IPS DF 4.7 (cell line): ENCODE results near the gene SMAD9.

Source experiments
- DNase-seq: peaks from one replicate; pipeline ENCODE4 v3.0.0-alpha.2; 2013; ENCODE audit warnings: low spot score; ENCODE audit errors: extremely low read depth

SMAD9 gene

GRCh38 chr13:36919833-36920615, at the start of gene SMAD9:
TSS of gene SMAD9 (minus strand) at chr13:36920238. CDS start at chr13:36879689, 40,549 bp downstream.
- no peak for DNase-seq

DNA sequence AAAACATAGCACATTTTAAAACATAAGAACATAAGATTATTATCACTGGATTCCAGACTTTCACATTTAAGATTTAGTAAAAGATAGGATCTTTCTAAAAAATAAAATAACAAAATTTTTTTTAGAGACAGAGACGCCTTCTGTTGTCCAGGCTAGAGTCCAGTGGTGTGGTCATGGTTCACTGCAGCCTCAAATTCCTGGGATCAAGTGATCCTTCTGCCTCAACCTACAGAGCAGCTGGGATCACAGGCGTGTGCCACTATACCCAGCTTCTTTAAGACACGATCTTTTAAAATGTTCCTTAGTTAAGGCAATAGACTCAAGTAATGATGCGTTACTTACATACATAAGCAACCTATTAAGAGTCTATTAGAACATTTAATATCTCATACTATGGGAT, 46.4 kb upstream of the SMAD9 start:
- no peak for DNase-seq

- no peak for DNase-seq
These were observed 45.7 kb upstream of the SMAD9 start for GRCh38 chr13:36965767-36966166.

DNA sequence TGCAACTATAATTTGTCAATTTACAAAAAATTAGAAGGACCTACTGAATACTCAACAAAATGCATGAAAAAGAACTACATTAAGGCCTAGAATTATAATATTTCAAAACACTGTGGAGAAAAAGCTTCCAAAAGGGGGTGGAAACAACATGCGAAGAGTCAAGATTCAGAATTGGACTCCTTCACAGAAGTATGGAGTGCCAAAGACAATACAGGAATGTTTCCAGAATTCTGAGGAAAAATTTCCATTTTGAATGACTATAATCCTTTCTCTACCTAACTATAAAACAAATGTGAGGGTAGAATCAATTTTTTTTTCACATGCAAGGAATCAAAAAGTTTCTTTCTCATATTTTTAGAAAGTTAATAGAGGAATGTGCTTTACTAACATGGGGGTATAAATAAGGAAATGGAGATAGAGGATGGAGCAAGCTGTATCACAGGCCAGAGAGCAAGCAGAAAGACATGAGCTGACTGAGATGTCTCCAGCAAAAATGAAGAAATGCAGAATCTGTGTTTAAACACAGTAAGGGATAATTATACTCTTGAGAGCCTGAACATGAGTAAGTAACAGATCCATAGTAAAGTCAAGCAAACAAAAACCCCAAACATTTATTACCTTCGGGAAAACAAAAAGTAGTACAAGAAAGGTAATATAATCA, 39.5 kb upstream of the SMAD9 start:
- DNase-seq: no peak

- no peak for DNase-seq
These were observed 34.5 kb upstream of the SMAD9 start for GRCh38 chr13:36954542-36954941.

DNA sequence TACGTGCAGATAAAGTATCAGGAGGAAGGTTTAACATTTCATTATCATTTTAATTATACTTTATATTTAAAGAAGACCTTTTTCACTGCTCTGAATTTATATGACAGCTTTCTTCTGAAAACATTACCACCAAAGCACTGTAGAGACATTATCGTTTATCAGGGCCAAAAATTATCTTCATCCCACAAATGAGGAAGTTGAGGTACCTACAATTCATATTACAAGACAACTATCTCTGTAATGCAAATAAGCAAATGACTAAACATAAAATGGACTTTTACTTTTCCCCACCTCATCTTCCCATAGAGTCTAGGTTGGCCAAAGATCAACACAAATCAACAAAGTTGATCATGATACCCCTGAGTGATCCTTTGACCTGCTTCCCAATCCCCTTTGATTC, 30.9 kb upstream of the SMAD9 start:
- DNase-seq: no peak

GRCh38 chr13:36950330-36950729, 30.3 kb upstream of the SMAD9 start:
- no peak for DNase-seq

DNA sequence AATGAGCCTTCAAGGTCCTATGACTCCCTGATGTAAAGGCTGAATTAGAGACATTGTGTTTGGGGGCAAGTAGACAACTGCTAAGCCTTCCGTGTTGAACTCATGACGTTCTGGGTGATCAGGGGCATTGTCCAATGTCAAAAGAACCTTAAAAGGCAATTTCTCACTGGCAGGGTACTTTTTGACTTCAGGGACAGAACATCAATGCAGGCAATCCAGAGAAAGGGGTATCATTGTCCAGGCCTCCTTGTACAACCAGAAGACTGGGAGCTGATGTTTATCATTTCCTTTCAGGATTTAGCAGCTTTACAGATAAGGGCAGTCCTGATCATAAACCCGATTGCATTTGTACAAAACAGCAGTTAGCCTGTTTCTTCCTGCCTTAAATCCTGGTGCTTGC, 25.0 kb upstream of the SMAD9 start:
- no peak for DNase-seq

DNA sequence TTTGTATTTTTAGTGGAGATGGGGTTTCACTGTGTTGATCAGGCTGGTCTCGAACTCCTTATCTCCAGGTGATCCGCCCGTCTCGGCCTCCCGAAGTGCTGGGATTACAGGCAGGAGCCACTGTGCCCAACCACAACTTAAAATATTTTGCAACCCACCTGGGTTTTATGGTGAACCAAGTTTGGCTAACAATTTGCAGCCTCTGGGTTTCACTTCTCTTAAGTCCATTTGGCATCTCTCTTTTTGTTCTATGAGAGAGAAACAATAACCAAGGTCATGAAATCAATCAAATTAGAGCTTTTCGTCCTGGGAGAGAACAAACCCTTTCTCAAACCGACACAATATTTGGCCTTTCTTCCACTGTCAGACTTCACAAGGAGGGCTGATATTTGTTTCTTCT, 5.6 kb upstream of the SMAD9 start:
- DNase-seq: no peak

GRCh38 chr13:36924001-36924400, 4.0 kb upstream of the SMAD9 start:
- DNase-seq: no peak

GRCh38 chr13:36921631-36922301, 1.7 kb upstream of the SMAD9 start:
- DNase-seq: no peak

DNA sequence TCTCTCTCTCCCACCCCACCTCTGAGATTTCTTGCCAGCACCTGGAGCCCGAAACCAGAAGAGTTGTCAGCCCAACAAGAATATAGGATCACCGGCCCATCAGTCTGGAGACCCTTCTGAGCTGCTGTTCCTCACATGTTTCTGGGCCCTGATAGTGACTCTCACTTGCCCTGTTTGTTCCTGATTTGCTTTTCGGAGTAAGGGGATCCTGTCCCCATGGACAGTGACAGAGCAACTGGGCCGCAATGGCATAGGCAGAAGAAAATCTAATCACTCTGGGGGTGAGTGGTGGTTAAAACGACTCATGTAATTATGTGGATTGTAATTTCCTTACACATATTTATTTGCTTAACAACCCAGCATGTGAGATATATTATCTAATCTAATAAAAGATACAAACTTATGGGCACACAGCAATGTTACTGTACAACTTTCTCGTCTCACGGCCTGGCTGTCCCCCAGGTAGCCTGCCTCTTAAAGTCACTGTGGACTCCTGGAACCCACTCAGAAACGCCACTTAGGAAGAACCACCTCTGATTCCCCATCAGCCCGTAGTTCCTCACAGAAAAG, 663 bp upstream of the SMAD9 start:
- no peak for DNase-seq

DNA sequence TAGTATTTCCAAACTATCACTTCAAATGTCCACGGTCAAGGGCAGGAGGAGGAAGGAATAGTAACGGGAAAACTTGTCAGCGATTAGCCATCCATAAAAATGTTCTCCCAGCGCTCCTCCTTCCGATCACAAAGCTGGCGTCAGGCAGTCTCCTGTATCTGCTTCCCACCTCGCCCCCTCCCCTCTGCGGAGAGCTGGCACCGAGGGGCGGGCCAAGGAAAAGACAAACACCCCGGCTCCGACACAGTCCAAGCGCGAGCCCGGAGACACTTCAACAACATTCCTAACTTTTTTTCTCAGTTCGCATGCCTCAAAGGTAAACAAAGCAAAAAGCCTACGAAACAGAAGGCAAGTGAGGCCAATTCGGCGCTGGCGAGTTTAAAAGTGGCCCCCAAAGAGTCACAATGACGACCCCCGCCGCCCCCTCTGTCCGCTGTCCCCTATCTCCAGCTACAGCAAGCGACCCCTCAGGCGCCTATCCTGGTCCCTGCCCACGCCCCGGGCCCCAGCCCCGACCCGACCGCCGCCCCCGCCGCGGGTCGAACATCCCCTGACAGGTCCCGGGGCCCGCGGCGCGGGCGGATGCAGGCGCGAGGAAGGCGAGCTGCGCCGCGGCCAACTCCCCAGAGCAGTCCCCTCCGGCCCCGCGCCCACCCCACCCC, 736 bp downstream of the SMAD9 start:
- DNase-seq: no peak

DNA sequence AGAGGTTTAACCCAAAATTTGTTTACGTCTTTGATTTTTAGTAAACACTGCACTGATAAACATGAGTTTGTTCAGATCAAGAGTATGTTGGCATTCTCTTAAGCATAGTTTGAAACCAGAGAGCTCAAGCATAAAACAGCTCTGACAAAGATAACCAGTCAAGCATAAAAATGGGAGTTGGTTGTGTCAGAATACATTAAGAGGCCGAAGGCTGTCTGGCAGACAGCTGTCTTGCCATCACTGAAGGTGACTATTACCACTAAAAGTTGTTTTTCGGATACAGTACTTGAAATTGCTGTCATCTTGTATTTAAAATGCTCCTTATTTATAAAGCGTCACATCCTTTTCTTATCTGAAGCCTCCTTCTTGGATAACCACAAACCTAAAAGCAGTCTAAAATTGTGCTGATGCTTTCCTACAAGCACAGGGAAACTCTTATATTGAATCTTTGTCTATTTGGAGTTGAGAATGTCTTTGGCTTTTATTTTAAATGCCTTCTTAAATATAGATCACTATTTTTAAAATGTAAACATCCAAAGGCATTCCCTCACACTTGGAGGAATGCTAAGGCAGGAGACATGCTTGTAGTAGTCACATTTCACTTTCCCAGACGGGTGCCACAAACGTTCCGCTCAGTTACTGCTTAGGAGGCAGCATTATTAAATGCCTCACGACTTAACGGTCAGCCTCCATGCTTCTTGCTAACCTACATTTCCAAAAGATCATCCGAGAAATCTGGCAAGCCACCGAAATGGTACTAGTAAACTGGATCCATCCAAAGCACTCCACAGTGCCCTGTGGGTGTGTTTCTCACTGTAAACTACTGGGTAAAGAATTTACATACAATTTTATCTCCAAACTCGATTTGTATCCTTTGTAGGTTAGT, 1.5 kb downstream of the SMAD9 start:
- DNase-seq: no peak

- DNase-seq: no peak
These were observed 2.7 kb downstream of the SMAD9 start for GRCh38 chr13:36917311-36917710.

- DNase-seq: no peak
These were observed 4.0 kb downstream of the SMAD9 start for GRCh38 chr13:36915896-36916640.

DNA sequence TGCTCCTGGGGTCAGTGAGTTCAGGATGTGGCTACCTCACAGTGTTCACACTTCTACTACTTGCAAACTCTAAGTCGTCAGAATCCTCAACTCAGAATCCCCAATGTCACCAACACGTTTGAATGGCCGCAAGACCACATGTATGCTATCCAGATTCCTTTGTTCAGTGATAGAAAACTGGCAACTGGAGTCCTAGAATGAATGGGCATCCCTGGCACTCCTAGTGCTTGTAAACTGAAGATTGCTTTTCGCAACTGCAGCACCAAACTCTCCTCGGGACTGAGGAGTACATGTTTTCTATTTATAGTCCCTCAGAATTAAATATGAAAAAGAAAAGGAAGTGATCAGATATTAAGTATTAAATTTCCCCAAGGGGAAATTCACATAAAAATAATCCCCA, 4.9 kb downstream of the SMAD9 start:
- no peak for DNase-seq

DNA sequence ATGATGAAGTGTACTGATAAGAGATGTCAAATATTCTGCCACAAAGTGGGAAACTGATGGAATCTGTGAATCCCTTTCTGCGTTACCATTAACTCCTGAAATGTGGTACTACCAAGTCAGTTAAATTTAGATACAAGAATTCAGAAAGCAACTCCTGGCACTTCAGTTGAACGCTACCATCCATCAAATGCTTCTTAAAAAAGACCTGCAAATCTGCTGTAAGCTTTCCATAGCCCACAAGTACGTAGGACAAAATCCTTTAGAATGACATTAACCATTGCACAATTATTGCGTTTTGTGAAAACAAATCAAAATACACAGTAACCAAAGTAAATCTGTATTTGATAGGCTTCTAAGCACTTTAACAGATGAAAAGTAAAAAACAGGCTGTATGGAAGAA, 5.4 kb downstream of the SMAD9 start:
- no peak for DNase-seq

- DNase-seq: no peak
These were observed 6.6 kb downstream of the SMAD9 start for GRCh38 chr13:36913463-36913862.

DNA sequence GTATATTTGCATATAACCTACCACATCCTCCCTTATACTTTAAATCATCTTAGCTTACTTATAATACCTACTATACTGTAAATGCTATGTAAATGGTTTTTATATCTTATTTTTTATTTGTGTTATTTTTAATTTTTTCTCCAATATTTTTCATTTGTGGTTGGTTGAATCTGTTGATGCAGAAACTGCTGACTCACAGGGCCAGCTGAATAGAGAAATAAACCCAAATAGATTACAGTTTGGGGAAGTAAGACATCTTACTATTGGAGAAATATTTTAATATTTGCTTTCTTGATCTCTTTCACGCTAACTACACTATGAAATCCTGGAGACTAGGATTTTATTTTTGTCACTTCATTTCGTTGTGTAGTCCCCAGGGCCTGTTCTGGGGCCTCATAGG, 7.1 kb downstream of the SMAD9 start:
- no peak for DNase-seq
